ENCODE measurements around the gene SLC38A6. TPM values are rescaled to one million over a fixed set of nuclear protein-coding genes. Genes with fewer than 3 reads are reported as not detected.

SLC38A6 gene
- total and polyA plus RNA-seq, 2 of the 8 experiments (the other 6 are each of a cell fraction or from before 2014, with no cell fraction given): 8.1 to 9.8 TPM

GRCh38 chr14:60971271-60971670, 9.8 kb upstream of the SLC38A6 start:
- Histone ChIP-seq H3K9ac (replicated peaks in 1 of 4; ENCODE audit: extremely low read depth in 1 of 4, low read depth in 3 of 4, low read length in 3 of 4) (no peak overlapping the region), H3K4me1 (replicated peaks in 1 of 4; ENCODE audit: control insufficient read depth in 3 of 4, insufficient read depth in 4 of 4, low read length in 3 of 4) (no peaks in the 10 kb centered on the region), H3K23ac (ENCODE audit: insufficient read length) (no peak overlapping the region), H3K18ac (ENCODE audit: extremely low read depth, low read length) (no peak overlapping the region), H2BK12ac (ENCODE audit: low read depth, low read length) (no peak overlapping the region), H3K56ac (replicated peaks; ENCODE audit: insufficient read length, low read depth, low read length) (no peak overlapping the region), H2AFZ (ENCODE audit: low read length) (no peak overlapping the region), H3K9me3 (ENCODE audit: insufficient read depth in 2 of 2, low read depth in 1 of 2, low read length in 1 of 2) (no peaks in the 10 kb centered on the region), H3K23me2 (ENCODE audit: low read depth, low read length) (no peaks in the 10 kb centered on the region), H3K27ac (ENCODE audit: low read depth, low read length) (no peak overlapping the region), H3K27me3 (replicated peaks in 1 of 4; ENCODE audit: control insufficient read depth in 3 of 4, extremely low read depth in 1 of 4, insufficient read depth in 3 of 4, low read length in 3 of 4) (no peaks in the 10 kb centered on the region), H2BK5ac (ENCODE audit: low read depth, low read length) (no peak overlapping the region), H4K8ac (ENCODE audit: extremely low read depth, insufficient read depth, low read length) (no peak overlapping the region), H3K79me2 (ENCODE audit: control insufficient read depth in 1 of 2, insufficient read depth in 2 of 2, low read length in 2 of 2) (no peaks in the 10 kb centered on the region), H2BK20ac (ENCODE audit: low read length) (no peak overlapping the region), H2BK15ac (ENCODE audit: low read length) (no peak overlapping the region), H4K5ac (ENCODE audit: insufficient read length, low read depth, low read length) (no peak overlapping the region), H3K79me1 (ENCODE audit: low read depth, low read length) (no peaks in the 10 kb centered on the region), H3K4me3 (ENCODE audit: extremely low read depth in 1 of 4, insufficient read depth in 2 of 4, low read depth in 3 of 4, low read length in 4 of 4) (no peak overlapping the region), H3K36me3 (ENCODE audit: control insufficient read depth in 2 of 4, insufficient read depth in 4 of 4, low read length in 3 of 4) (peaks cover 0 to 24% (median 10%) of the 10 kb centered on the region in 4 experiments; a peak in 6 of 8 replicates), H2AK5ac (ENCODE audit: low read depth, low read length) (no peak overlapping the region), H3K4ac (replicated peaks; ENCODE audit: insufficient read length, low read depth, low read length) (no peak overlapping the region), H2BK120ac (replicated peaks; ENCODE audit: low read depth, low read length) (no peak overlapping the region), H3K14ac (ENCODE audit: insufficient read length) (no peak overlapping the region), H3K4me2 (ENCODE audit: insufficient read depth in 1 of 2, low read depth in 2 of 2, low read length in 2 of 2) (no peak overlapping the region), H4K20me1 (replicated peaks in 1 of 2; ENCODE audit: control insufficient read depth in 1 of 2, insufficient read depth in 2 of 2, low read length in 2 of 2) (peaks cover 0 to 3% of the 10 kb centered on the region in 2 experiments), H4K91ac (replicated peaks; ENCODE audit: insufficient read length, low read length) (no peak overlapping the region)
- TF ChIP-seq EZH2 (IDR thresholded peaks at IDR 0.05; ENCODE audit: low read depth, low read length, severe bottlenecking) (no peak), JUN (IDR thresholded peaks at IDR 0.05; ENCODE audit: low read depth, low read length) (no peak), ASH2L (IDR thresholded peaks at IDR 0.05; ENCODE audit: low read length) (no peak), BCL11A (IDR thresholded peaks at IDR 0.05; ENCODE audit: low read depth in 2 of 2, low read length in 2 of 2) (no peak), CHD2 (IDR thresholded peaks at IDR 0.05; ENCODE audit: low read length) (no peak), PHF8 (conservative IDR thresholded peaks at IDR 0.05; ENCODE audit: low read depth, low read length) (no peak), GABPA (IDR thresholded peaks at IDR 0.05; ENCODE audit: borderline replicate concordance, insufficient read depth, low read length) (no peak), KDM5A (IDR thresholded peaks at IDR 0.05; ENCODE audit: low read length) (no peak), ATF3 (IDR thresholded peaks at IDR 0.05; ENCODE audit: insufficient read depth, low read depth, low read length) (no peak), KDM1A (IDR thresholded peaks at IDR 0.05; ENCODE audit: borderline replicate concordance, low read length) (no peak), TAF1 (IDR thresholded peaks at IDR 0.05; ENCODE audit: low read depth, low read length) (no peak), SIN3A (conservative IDR thresholded peaks at IDR 0.05 in 1 of 2, IDR thresholded peaks at IDR 0.05 in 1 of 2; ENCODE audit: low read depth in 1 of 2, low read length in 2 of 2) (no peak)
- TF ChIP-seq, protein P1, sequence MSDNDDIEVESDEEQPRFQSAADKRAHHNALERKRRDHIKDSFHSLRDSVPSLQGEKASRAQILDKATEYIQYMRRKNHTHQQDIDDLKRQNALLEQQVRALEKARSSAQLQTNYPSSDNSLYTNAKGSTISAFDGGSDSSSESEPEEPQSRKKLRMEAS (IDR thresholded peaks at IDR 0.05): no peak
- ChIA-PET CTCF (ENCODE audit: partially characterized antibody) (interaction anchor here (0.8 to 1.1 kb wide), 3 partner anchors 9 to 315 kb away, joined by 3 read pairs; partner anchors contain the start of gene TRMT5), POLR2A (ENCODE audit: partially characterized antibody) (interaction anchor here (1.2 kb wide), 1 partner anchor 10 kb away, joined by 4 read pairs; the partner anchor contains the start of genes SLC38A6 and TRMT5)
- WGBS, 2 experiments (ENCODE audit: extremely low coverage in 1 of 2, insufficient coverage in 1 of 2, insufficient read length in 1 of 2, insufficient replicate concordance in 2 of 2, low coverage in 1 of 2, low lambda C conversion rate in 2 of 2, missing lambda C conversion rate in 1 of 2): 39% methylated on average over 2 of the region's 2 CpGs; no CpG with 5 or more reads in 1 of the 2 experiments
- FAIRE-seq: no peak
- DNase-seq (ENCODE audit: low read depth in 1 of 2, low spot score in 2 of 2): no peak
